ENCODE data around the gene GSE1. TPM values are rescaled to one million over a fixed set of nuclear protein-coding genes. Genes with fewer than 3 reads are reported as not detected.

GSE1 gene
- total RNA-seq, 1 experiment from 2014 or later: 38.4 TPM

DNA sequence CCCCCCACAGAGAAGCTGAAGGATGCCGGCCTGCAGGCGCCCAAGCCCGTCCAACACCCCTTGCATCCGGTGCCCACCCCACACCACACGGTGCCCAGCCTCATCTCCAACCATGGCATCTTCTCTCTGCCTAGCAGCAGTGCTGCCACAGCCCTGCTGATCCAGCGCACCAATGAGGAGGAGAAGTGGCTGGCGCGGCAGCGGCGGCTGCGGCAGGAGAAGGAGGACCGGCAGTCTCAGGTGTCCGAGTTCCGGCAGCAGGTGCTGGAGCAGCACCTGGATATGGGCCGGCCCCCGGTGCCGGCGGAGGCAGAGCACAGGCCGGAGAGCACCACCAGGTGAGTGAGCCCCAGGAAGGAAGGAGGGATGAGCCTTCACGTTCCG, 44.1 kb downstream of the GSE1 start:
- H4K20me1 ChIP-seq (ENCODE audit: low read length): no peaks in the 10 kb centered on the region
- POLR2A ChIA-PET (ENCODE audit: unreplicated experiment): no interaction called here
- intact Hi-C loops (cut with micrococcal nuclease): no loop called here

DNA sequence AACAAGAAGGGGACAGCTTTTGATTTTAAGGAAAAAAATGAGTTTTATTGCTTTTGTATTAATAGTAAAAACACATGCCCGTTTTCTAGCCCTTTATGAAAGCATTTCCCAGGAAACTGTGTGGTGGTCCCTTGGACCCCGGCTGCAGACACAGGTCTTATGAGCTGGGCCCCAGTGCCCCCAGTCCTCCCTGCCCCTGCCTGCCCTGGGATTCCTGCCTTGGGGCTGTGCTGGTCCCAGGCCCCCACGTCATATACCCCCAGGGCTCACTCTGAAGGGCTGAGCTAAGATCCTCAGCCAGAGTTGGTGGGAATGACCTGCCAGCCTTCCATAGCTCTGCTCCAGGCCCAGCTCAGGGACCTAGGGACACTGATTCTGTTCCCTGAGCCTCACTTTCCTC, 44.9 kb downstream of the GSE1 start:
- Histone ChIP-seq H3K4me2 (ENCODE audit: low read length) (no peak overlapping the region), H3K9me3 (ENCODE audit: low read length) (no peaks in the 10 kb centered on the region), H3F3A (ENCODE audit: low read length, unreplicated experiment) (no peaks in the 10 kb centered on the region), H3K27ac (ENCODE audit: low read length) (no peak overlapping the region), H3K36me3 (ENCODE audit: low read depth, low read length) (peaks cover 10% of the 10 kb centered on the region; the same call in 1 of the 2 replicates), H3K9me2 (replicated peaks; ENCODE audit: low read length) (no peaks in the 10 kb centered on the region), H2AFZ (ENCODE audit: low read length) (no peak overlapping the region), H3K27me3 (ENCODE audit: low read length) (no peaks in the 10 kb centered on the region), H3K9ac (ENCODE audit: low read length) (no peak overlapping the region), H3K79me2 (ENCODE audit: low read length) (no peaks in the 10 kb centered on the region), H3K4me3 (ENCODE audit: low read length) (no peak overlapping the region), H3K4me1 (ENCODE audit: insufficient read depth, low read length) (peaks cover 5% of the 10 kb centered on the region; the same call in 1 of the 2 replicates), H4K20me1 (ENCODE audit: low read length) (no peaks in the 10 kb centered on the region)
- intact Hi-C loops (cut with micrococcal nuclease): no loop called here
- CTCF ChIA-PET: no interaction called here
- DNase-seq (no peak), ATAC-seq (no peak)
- POLR2A ChIA-PET (ENCODE audit: unreplicated experiment): no interaction called here
- TF ChIP-seq, protein P1, sequence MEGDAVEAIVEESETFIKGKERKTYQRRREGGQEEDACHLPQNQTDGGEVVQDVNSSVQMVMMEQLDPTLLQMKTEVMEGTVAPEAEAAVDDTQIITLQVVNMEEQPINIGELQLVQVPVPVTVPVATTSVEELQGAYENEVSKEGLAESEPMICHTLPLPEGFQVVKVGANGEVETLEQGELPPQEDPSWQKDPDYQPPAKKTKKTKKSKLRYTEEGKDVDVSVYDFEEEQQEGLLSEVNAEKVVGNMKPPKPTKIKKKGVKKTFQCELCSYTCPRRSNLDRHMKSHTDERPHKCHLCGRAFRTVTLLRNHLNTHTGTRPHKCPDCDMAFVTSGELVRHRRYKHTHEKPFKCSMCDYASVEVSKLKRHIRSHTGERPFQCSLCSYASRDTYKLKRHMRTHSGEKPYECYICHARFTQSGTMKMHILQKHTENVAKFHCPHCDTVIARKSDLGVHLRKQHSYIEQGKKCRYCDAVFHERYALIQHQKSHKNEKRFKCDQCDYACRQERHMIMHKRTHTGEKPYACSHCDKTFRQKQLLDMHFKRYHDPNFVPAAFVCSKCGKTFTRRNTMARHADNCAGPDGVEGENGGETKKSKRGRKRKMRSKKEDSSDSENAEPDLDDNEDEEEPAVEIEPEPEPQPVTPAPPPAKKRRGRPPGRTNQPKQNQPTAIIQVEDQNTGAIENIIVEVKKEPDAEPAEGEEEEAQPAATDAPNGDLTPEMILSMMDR (conservative IDR thresholded peaks at IDR 0.05; ENCODE audit: low read depth, low read length): no peak
- no peak for TF ChIP-seq EZH2 (IDR thresholded peaks at IDR 0.05; ENCODE audit: low read length, unreplicated experiment)
- TF ChIP-seq EZH2phosphoT487 (IDR thresholded peaks at IDR 0.05; ENCODE audit: borderline replicate concordance, low read length): no peak
- BruUV-seq (replicated peaks): no TSS peak

More for the DNA sequence above, 44.1 kb downstream of the GSE1 start:
- Histone ChIP-seq H3K9me2 (replicated peaks; ENCODE audit: low read length) (no peaks in the 10 kb centered on the region), H3F3A (ENCODE audit: low read length, unreplicated experiment) (no peaks in the 10 kb centered on the region), H3K27me3 (ENCODE audit: low read length) (no peaks in the 10 kb centered on the region), H3K9ac (ENCODE audit: low read length) (no peak overlapping the region), H3K4me3 (ENCODE audit: low read length) (no peak overlapping the region), H3K79me2 (ENCODE audit: low read length) (no peaks in the 10 kb centered on the region), H3K9me3 (ENCODE audit: low read length) (no peaks in the 10 kb centered on the region), H3K36me3 (ENCODE audit: low read depth, low read length) (peaks cover 6% of the 10 kb centered on the region; the same call in 1 of the 2 replicates), H2AFZ (ENCODE audit: low read length) (no peak overlapping the region), H3K27ac (ENCODE audit: low read length) (no peak overlapping the region), H3K4me2 (ENCODE audit: low read length) (no peak overlapping the region), H3K4me1 (ENCODE audit: insufficient read depth, low read length) (peaks cover 5% of the 10 kb centered on the region; the same call in 1 of the 2 replicates)
- no peak for DNase-seq
- CTCF ChIA-PET: no interaction called here
- BruUV-seq (replicated peaks): no TSS peak
- TF ChIP-seq EZH2phosphoT487 (IDR thresholded peaks at IDR 0.05; ENCODE audit: borderline replicate concordance, low read length) (no peak), EZH2 (IDR thresholded peaks at IDR 0.05; ENCODE audit: low read length, unreplicated experiment) (no peak)
- TF ChIP-seq, protein P1 (conservative IDR thresholded peaks at IDR 0.05; ENCODE audit: low read depth, low read length): no peak
- ATAC-seq: no peak

DNA sequence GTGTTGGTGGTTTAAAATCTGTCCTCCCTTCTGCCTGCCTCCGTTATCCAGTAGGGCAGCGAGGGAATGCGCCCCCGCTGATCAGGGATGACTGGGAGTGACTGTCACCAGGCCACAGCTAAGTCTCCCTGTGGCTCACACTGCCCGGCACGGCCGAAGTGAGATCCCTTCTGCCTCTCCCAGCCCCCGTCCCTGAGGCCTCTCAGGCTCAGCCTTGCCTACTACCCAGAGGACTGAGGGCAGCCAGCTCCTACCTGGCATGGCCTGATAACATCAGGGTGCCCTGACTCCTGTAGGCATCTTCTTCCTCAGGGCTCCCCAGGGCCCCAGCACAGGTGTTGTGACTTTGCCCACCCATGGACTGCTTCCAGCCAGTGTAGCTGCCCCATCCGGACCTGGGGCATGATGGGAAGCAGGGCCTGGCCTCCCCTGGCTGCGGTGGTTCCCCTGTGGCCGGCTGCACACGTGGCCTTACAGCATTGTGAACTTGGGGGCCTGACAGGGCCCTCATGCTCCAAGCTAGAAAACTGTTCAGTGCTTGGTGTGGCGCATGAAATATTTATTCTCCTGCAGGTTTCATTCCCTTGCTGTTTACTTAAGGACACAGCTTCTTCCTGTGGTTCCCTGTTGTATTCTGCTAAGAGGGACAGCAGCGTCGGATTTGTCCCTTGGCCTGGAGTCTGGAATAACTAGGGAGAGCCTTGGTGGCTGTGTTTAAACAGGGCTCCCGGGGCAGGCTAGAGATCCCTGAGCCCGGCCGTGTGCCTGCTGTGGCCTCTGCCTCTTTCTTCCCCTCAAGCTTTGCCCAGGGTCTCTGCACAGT, 45.6 kb downstream of the GSE1 start:
- intact Hi-C loops (cut with micrococcal nuclease): no loop called here
- no peak overlapping the region for H3K9ac ChIP-seq (ENCODE audit: low read length)

More for the DNA sequence above, 45.6 kb downstream of the GSE1 start:
- Histone ChIP-seq H3K9me2 (replicated peaks; ENCODE audit: low read length) (no peaks in the 10 kb centered on the region), H4K20me1 (ENCODE audit: low read length) (no peaks in the 10 kb centered on the region), H3K79me2 (ENCODE audit: low read length) (no peaks in the 10 kb centered on the region), H3K4me3 (ENCODE audit: low read length) (no peak overlapping the region), H3K27me3 (ENCODE audit: low read length) (no peaks in the 10 kb centered on the region), H3K4me1 (ENCODE audit: insufficient read depth, low read length) (no peaks in the 10 kb centered on the region), H3K27ac (ENCODE audit: low read length) (no peak overlapping the region), H2AFZ (ENCODE audit: low read length) (no peak overlapping the region), H3K9me3 (ENCODE audit: low read length) (no peaks in the 10 kb centered on the region), H3K36me3 (ENCODE audit: low read depth, low read length) (peaks cover 11% of the 10 kb centered on the region; the same call in 1 of the 2 replicates), H3F3A (ENCODE audit: low read length, unreplicated experiment) (no peaks in the 10 kb centered on the region), H3K4me2 (ENCODE audit: low read length) (no peak overlapping the region)
- ATAC-seq (no peak), DNase-seq (no peak)
- TF ChIP-seq EZH2phosphoT487 (IDR thresholded peaks at IDR 0.05; ENCODE audit: borderline replicate concordance, low read length): no peak
- no peak for TF ChIP-seq EZH2 (IDR thresholded peaks at IDR 0.05; ENCODE audit: low read length, unreplicated experiment)
- TF ChIP-seq, protein P1 (conservative IDR thresholded peaks at IDR 0.05; ENCODE audit: low read depth, low read length): no peak
- ChIA-PET POLR2A (ENCODE audit: unreplicated experiment) (no interaction called here), CTCF (interaction anchor here (0.6 kb wide), 1 partner anchor 85 kb away, joined by 11 read pairs; no protein-coding TSS in a partner anchor)
- no TSS peak for BruUV-seq (replicated peaks)

Data from PC-3 (cell line).